Lung (tissue), 12 donors: ENCODE measurements around the gene SPAG9. TPM values are rescaled to one million over a fixed set of nuclear protein-coding genes. Genes with fewer than 3 reads are reported as not detected.

Experiments
- ATAC-seq: fragments of 200-7000 bp; cut with Tn5 transposase; one replicate; pipeline ENCODE4 v1.9.1; 2020; ENCODE audit warnings: moderate number of reproducible peaks; ENCODE audit not compliant: insufficient read depth, low FRiP score
- DNase-seq, 3 donors: peaks; one replicate each; pipeline ENCODE4 v3.0.0-alpha.2; 2013 to 2017
- H3K27ac ChIP-seq, 2 donors: one replicate each; pipeline ENCODE4 v1.5.1; 2013; ENCODE audit warnings: mild to moderate bottlenecking in 2 of 2, moderate library complexity in 2 of 2, control low read depth in 1 of 2, inconsistent platforms in 1 of 2, low read depth in 1 of 2, low read length in 1 of 2
- H3K27me3 ChIP-seq, 3 donors: one replicate each; pipeline ENCODE4 v1.5.1; 2013; ENCODE audit warnings: low read length in 2 of 3; ENCODE audit not compliant: control insufficient read depth in 3 of 3, insufficient read depth in 3 of 3
- H3K36me3 ChIP-seq, 4 donors: one replicate each; pipeline ENCODE4 v1.5.1; 2013; ENCODE audit warnings: low read length in 4 of 4, mild to moderate bottlenecking in 1 of 4, moderate library complexity in 1 of 4; ENCODE audit not compliant: control insufficient read depth in 4 of 4, insufficient read depth in 4 of 4
- H3K4me1 ChIP-seq, 5 donors: one replicate each; pipeline ENCODE4 v1.5.1; 2013; ENCODE audit warnings: low read length in 5 of 5, mild to moderate bottlenecking in 2 of 5, moderate library complexity in 1 of 5; ENCODE audit not compliant: control insufficient read depth in 5 of 5, insufficient read depth in 5 of 5
- H3K4me3 ChIP-seq: one replicate; pipeline ENCODE4 v1.5.1; 2013; ENCODE audit warnings: mild to moderate bottlenecking, control low read depth, moderate library complexity
- H3K9ac ChIP-seq, 2 donors: one replicate each; pipeline ENCODE4 v1.5.1; 2013; ENCODE audit warnings: low read length in 2 of 2, control low read depth in 1 of 2; ENCODE audit not compliant: insufficient read depth in 1 of 2
- H3K9me3 ChIP-seq, 4 donors: one replicate each; pipeline ENCODE4 v1.5.1; 2013; ENCODE audit warnings: low read length in 3 of 4, mild to moderate bottlenecking in 1 of 4, moderate library complexity in 1 of 4; ENCODE audit not compliant: control insufficient read depth in 4 of 4, insufficient read depth in 3 of 4
- WGBS, 2 donors: extraction: QIAGEN DNeasy Blood & Tissue Kit; methylation state at CpG; one replicate each; pipeline ENCODE4 v1.1.7; 2013; 5-methylcytosine and 5-hydroxymethylcytosine counted together
- polyA plus RNA-seq, 2 donors: library from polyadenylated mRNA; stranded (reverse); fragments of 200-250 nt; gene quantifications; one replicate each; pipeline ENCODE4 v1.2.1, GENCODE V29; 2013
- total RNA-seq, 2 donors: library from RNA; depleted of rRNA in 1 of 2; stranded (reverse); fragments of >200 nt in 1 of 2; gene quantifications; one replicate each; pipeline ENCODE4 v1.2.1, GENCODE V29; 2014 to 2021
- TF ChIP-seq, protein P1 (sequence below): IDR thresholded peaks from 2 replicates; pipeline ENCODE4 v1.5.1; 2012; ENCODE audit warnings: mild to moderate bottlenecking; ENCODE audit errors: control extremely low read depth, extremely low read depth
- donor health status: control.
- donor health status: control.
- donor health status: Bipolar disorder and iron deficiency.
- donor health status: healthy.
- donor health status: DM: yes; HTN: yes; CAD: no.

Gene SPAG9
- total and polyA plus RNA-seq, 4 donors = 37.2 to 174 (median 75.2) TPM

DNA sequence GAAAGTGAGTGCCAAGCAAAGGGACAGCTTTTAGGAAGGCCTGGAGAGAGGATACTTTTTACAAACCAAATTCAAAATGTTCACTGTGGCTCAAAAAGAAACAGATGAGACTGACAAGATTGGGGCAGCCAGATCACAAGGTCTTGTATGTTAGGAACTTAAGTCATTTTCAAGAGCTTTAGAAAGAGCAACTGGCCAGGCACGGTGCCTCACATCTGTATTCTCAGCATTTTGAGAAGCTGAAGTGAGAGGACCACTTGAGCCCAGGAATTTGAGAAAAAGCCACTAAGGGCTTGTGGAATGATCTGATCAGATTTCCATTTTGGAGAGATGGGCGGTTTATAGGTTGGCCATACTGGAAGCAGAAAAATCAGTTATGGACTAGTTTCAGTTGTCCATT is 17.2 kb downstream of the SPAG9 start:
- Histone ChIP-seq H3K27ac (peak overlapping the region in 1 of 2 donors; percentile 39), H3K36me3 (peaks cover 0 to 4% (median 0%) of the 10 kb centered on the region in 4 donors), H3K27me3 (no peaks in the 10 kb centered on the region), H3K4me3 (no peak overlapping the region), H3K9ac (no peak overlapping the region), H3K4me1 (peaks cover 0 to 8% (median 0%) of the 10 kb centered on the region in 5 donors), H3K9me3 (no peaks in the 10 kb centered on the region)
- 57 to 87% methylated on average over 2 of the region's 2 CpGs for WGBS, 2 donors
- TF ChIP-seq, protein P1, sequence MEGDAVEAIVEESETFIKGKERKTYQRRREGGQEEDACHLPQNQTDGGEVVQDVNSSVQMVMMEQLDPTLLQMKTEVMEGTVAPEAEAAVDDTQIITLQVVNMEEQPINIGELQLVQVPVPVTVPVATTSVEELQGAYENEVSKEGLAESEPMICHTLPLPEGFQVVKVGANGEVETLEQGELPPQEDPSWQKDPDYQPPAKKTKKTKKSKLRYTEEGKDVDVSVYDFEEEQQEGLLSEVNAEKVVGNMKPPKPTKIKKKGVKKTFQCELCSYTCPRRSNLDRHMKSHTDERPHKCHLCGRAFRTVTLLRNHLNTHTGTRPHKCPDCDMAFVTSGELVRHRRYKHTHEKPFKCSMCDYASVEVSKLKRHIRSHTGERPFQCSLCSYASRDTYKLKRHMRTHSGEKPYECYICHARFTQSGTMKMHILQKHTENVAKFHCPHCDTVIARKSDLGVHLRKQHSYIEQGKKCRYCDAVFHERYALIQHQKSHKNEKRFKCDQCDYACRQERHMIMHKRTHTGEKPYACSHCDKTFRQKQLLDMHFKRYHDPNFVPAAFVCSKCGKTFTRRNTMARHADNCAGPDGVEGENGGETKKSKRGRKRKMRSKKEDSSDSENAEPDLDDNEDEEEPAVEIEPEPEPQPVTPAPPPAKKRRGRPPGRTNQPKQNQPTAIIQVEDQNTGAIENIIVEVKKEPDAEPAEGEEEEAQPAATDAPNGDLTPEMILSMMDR = no peak
- ATAC-seq (no peak), DNase-seq (peak in 1 of 3 donors; percentile 18)

DNA sequence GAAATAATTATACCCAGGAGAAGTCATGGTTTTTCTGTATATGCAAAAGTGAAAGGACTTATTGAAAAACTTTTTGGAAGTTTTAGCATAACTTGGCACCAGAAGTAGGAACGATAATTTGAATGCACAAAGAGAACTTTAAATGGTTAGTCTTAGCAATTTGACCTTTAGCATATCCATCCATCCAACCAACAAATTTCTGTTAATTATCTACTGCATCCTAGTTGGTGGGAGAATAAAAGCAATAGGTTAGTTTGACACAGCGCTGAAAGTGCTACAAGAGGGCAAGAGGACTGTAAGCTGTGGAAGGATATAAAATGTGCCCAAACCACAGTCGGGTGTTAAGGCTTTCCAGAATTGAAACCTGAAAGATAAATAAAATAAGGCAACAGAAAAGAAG is 17.6 kb downstream of the SPAG9 start:
- no peak for ATAC-seq
- TF ChIP-seq, protein P1 = no peak
- Histone ChIP-seq H3K4me3 (no peak overlapping the region), H3K27me3 (no peaks in the 10 kb centered on the region), H3K9ac (no peak overlapping the region), H3K4me1 (peaks cover 0 to 8% (median 0%) of the 10 kb centered on the region in 5 donors), H3K36me3 (peaks cover 0 to 4% (median 0%) of the 10 kb centered on the region in 4 donors), H3K27ac (no peak overlapping the region), H3K9me3 (no peaks in the 10 kb centered on the region)
- 50 to 76% methylated on average over 3 of the region's 3 CpGs for WGBS, 2 donors
- DNase-seq = no peak

DNA sequence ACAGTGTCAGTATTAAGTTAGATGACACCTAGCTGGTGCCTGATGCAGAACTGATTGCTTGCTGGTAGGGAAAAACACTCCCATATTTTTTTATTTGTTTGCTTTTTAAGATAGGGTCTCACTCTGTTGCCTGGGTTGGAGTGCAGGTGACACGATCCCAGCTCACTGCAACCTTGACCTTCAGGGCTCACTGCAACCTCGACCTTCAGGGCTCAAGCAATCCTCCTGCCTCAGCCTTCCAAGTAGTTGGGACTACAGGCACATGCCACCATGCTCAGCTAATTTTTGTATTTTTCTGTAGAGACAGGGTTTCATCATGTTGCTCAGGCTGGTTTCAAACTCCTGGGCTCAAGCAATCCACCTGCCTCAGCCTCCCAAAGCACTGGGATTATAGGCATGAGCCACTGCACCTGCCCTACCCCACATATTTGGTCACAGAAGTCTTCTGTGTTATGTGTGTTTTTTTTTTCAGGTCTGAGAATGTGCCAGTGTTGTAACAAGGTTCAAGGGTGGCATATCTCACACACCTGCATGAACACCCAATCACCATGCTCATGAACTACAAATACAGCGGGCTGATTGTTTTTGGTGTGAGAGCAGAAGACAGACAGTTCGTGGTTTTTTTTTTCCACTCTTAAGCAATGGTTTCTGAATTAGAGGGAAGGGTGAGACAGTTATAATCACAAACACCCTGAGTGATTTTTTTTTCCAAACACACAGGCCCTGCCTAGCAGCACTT is 22.8 kb downstream of the SPAG9 start:
- Histone ChIP-seq H3K9ac (no peak overlapping the region), H3K27me3 (no peaks in the 10 kb centered on the region), H3K4me3 (no peak overlapping the region), H3K4me1 (peaks cover 0 to 9% (median 0%) of the 10 kb centered on the region in 5 donors), H3K27ac (no peak overlapping the region), H3K9me3 (no peaks in the 10 kb centered on the region), H3K36me3 (peaks cover 0 to 5% (median 2%) of the 10 kb centered on the region in 4 donors)
- DNase-seq (peak in 2 of 3 donors; percentile 15 to 47), ATAC-seq (no peak)
- WGBS, 2 donors = 65 to 68% methylated on average over 4 of the region's 4 CpGs
- TF ChIP-seq, protein P1 = no peak
